Suprapubic skin (tissue), 4 donors: ENCODE data around the gene EDARADD. TPM values are rescaled to one million over a fixed set of nuclear protein-coding genes. Genes with fewer than 3 reads are reported as not detected.

Experiments used
- DNase-seq, 2 donors: peaks; one replicate each; pipeline ENCODE4 v3.0.0-alpha.2; 2019; ENCODE audit warnings: low spot score in 2 of 2
- H3K27ac ChIP-seq: fragments of 200-600 bp; sonication (generic); one replicate; pipeline ENCODE4 v1.5.1; 2019
- H3K27me3 ChIP-seq: fragments of 200-600 bp; sonication (generic); one replicate; pipeline ENCODE4 v1.5.1; 2019
- H3K36me3 ChIP-seq: fragments of 200-600 bp; sonication (generic); one replicate; pipeline ENCODE4 v1.5.1; 2019
- H3K4me1 ChIP-seq: fragments of 200-600 bp; sonication (generic); one replicate; pipeline ENCODE4 v1.5.1; 2019
- H3K4me3 ChIP-seq: fragments of 200-600 bp; sonication (generic); one replicate; pipeline ENCODE4 v1.5.1; 2019; ENCODE audit warnings: mild to moderate bottlenecking
- H3K9me3 ChIP-seq: fragments of 200-600 bp; sonication (generic); one replicate; pipeline ENCODE4 v1.5.1; 2019
- EP300 ChIP-seq: sonication (generic); formaldehyde crosslinking; IDR thresholded peaks from one replicate; pipeline ENCODE4 v1.6.1; 2017; ENCODE audit warnings: antibody characterized with exemption
- POLR2A ChIP-seq, 2 donors: fragments of 450-650 bp; IDR thresholded peaks; one replicate each; pipeline ENCODE4 v1.6.1; 2017; ENCODE audit warnings: antibody characterized with exemption in 2 of 2, mild to moderate bottlenecking in 2 of 2, moderate library complexity in 2 of 2
- POLR2AphosphoS5 ChIP-seq, 3 donors: sonication (generic); formaldehyde crosslinking; IDR thresholded peaks; one replicate each; pipeline ENCODE4 v1.6.1; 2017; ENCODE audit warnings: antibody characterized with exemption in 3 of 3
- WGBS: methylation state at CpG from one replicate; pipeline ENCODE4 v1.1.5; 2018; 5-methylcytosine and 5-hydroxymethylcytosine counted together
- total RNA-seq, 4 donors: library from RNA; depleted of rRNA; stranded (reverse); fragments of >200 nt; gene quantifications; one replicate each; pipeline ENCODE4 v1.1.0, GENCODE V29; 2016
- TF ChIP-seq, protein P1 (sequence below), 2 donors: fragments of 200-600 bp in 1 of 2; fragments of 450-650 bp in 1 of 2; sonication (generic) in 1 of 2; IDR thresholded peaks; one replicate each; pipeline ENCODE4 v1.5.1; 2016 to 2019; ENCODE audit warnings: antibody characterized with exemption in 2 of 2, mild to moderate bottlenecking in 1 of 2, moderate library complexity in 1 of 2

EDARADD gene
- total RNA-seq, 4 donors from 2014 or later, result 5.5 to 10.1 (median 7.6) TPM

DNA sequence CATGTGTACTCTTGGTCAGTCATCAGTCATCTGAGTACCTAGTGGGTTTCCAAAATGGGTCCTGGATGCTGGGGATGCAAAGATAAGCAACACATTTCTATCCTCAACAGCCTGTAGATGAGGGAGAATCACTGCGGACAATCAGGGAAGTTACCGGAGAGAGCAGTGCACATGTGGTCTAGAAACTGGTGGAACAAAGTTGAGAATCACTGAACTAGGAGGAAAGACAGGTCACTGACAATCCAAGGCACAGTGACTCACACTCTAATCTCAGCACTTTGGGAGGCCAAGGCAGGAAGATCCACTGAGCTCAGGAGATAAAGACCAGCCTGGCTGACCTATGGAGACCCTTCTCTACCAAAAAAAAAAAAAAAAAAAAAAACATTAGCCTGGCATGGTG lies 98.3 kb downstream of the EDARADD start:
- TF ChIP-seq EP300 (no peak), POLR2A (IDR thresholded peaks at IDR 0.05) (no peak), POLR2AphosphoS5 (IDR thresholded peaks at IDR 0.05) (no peak)
- TF ChIP-seq, protein P1, sequence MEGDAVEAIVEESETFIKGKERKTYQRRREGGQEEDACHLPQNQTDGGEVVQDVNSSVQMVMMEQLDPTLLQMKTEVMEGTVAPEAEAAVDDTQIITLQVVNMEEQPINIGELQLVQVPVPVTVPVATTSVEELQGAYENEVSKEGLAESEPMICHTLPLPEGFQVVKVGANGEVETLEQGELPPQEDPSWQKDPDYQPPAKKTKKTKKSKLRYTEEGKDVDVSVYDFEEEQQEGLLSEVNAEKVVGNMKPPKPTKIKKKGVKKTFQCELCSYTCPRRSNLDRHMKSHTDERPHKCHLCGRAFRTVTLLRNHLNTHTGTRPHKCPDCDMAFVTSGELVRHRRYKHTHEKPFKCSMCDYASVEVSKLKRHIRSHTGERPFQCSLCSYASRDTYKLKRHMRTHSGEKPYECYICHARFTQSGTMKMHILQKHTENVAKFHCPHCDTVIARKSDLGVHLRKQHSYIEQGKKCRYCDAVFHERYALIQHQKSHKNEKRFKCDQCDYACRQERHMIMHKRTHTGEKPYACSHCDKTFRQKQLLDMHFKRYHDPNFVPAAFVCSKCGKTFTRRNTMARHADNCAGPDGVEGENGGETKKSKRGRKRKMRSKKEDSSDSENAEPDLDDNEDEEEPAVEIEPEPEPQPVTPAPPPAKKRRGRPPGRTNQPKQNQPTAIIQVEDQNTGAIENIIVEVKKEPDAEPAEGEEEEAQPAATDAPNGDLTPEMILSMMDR (IDR thresholded peaks at IDR 0.05), result no peak
- no peak overlapping the region for H3K27ac ChIP-seq
- H3K36me3 ChIP-seq, result no peaks in the 10 kb centered on the region
- no peaks in the 10 kb centered on the region for H3K9me3 ChIP-seq
- no peak for DNase-seq
- H3K27me3 ChIP-seq, result no peaks in the 10 kb centered on the region
- H3K4me3 ChIP-seq, result no peak overlapping the region
- 100% methylated on average over 2 of the region's 2 CpGs for WGBS
- peaks cover 5% of the 10 kb centered on the region for H3K4me1 ChIP-seq

DNA sequence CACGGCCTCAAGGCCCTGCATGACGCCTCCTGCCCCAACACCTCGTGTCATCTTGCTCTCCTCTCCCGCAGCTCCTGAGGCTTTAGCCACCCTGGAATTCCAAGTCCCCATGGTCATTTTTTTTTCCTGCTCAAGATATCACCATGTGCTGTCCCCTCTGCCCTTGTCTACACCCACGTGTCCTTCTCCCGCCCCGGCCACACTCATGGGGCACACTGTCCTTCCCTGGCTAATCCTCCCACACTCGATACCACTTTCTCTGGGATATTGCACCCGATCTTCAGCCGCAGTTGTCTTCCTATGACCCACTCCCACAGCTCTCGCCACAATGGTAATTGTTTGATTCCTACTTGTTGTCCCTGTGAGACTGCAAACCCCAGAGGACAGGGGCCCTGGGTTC lies 100.0 kb downstream of the EDARADD start:
- Histone ChIP-seq H3K9me3 (no peaks in the 10 kb centered on the region), H3K36me3 (no peaks in the 10 kb centered on the region), H3K4me1 (peaks cover 5% of the 10 kb centered on the region), H3K4me3 (no peak overlapping the region), H3K27me3 (no peaks in the 10 kb centered on the region), H3K27ac (no peak overlapping the region)
- TF ChIP-seq, protein P1 (IDR thresholded peaks at IDR 0.05), result no peak
- TF ChIP-seq POLR2A (IDR thresholded peaks at IDR 0.05), result no peak
- no peak for TF ChIP-seq POLR2AphosphoS5 (IDR thresholded peaks at IDR 0.05)
- TF ChIP-seq EP300, result no peak
- no peak for DNase-seq
- WGBS, result 88% methylated on average over 11 of the region's 11 CpGs

DNA sequence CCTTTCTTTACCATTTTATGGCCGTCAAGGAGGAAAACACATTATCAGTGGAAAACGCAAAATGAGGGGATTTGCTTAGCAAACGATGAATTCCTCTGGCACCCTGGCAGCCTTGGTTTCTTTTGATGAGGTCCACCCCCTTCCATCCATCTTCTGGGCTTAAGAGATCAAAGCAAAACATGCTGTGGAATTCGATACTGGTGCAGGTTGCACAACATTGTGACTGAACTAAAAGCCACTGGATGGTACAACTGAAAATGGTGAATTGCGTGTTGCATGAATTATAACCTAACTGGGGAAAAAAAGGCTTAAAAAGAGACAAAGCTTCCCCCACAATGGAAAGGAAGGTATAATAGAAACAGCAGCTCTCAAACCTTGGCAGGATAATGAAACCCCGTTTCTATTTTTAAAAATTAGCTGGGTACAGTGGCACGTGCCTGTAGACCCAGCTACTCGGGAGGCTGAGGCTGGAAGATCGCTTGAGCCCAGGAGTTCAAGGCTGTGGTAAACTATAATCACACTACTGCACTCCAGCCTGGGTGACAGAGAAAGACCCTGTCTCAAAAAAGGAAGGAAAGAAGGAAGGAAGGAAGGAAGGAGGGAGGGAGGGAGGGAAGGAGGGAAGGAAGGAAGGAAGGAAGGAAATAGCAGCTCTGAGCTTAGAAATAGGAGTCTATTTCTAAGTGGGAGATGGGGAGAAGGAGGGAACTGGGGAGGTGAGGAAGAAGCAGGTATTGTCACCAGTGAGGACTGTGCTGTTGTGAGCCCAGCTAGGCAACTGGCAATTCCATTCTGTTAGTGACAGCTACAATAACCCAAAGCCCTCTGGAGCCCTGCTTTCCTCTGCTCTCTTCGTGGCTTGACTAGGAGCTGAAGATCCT lies 100.7 kb downstream of the EDARADD start:
- no peak for DNase-seq
- H3K36me3 ChIP-seq, result no peaks in the 10 kb centered on the region
- 36% methylated on average over 10 of the region's 10 CpGs for WGBS
- no peak overlapping the region for H3K4me3 ChIP-seq
- H3K27ac ChIP-seq, result no peak overlapping the region
- no peak for TF ChIP-seq POLR2AphosphoS5 (IDR thresholded peaks at IDR 0.05)
- TF ChIP-seq, protein P1 (IDR thresholded peaks at IDR 0.05), result no peak
- TF ChIP-seq POLR2A (IDR thresholded peaks at IDR 0.05), result no peak
- no peak for TF ChIP-seq EP300
- H3K9me3 ChIP-seq, result no peaks in the 10 kb centered on the region
- no peaks in the 10 kb centered on the region for H3K27me3 ChIP-seq
- peaks cover 5% of the 10 kb centered on the region for H3K4me1 ChIP-seq

DNA sequence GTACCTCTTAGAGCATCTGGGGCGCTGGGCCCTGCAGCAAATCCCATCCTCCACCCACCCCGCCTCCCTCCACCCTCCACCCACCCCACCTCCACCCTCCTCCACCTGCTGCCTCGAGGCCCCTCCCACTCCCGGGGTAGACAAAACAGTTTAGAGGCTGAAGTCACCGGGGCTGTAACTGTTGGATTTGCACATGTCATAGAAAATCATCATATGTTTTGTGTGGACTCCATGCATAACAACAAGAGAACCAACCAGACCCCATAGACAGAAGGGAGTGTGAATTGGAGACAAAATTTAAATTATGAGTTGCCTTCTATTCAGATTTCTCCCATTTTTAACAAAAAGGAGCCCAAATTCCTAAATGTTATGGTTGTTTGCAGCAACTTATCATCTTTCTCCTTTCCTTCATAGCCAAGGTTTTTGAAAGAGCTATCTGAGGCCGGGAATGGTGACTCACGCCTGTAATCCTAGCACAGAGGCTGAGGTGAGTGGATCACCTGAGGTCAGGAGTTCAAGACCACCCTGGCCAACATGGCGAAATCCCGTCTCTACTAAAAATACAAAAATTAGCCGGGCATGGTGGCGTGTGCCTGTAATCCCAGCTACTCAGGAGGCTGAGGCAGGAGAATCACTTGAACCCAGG lies 101.5 kb downstream of the EDARADD start:
- no peaks in the 10 kb centered on the region for H3K27me3 ChIP-seq
- TF ChIP-seq POLR2A (IDR thresholded peaks at IDR 0.05) (no peak), POLR2AphosphoS5 (IDR thresholded peaks at IDR 0.05) (no peak), EP300 (no peak)
- TF ChIP-seq, protein P1 (IDR thresholded peaks at IDR 0.05), result no peak
- no peak overlapping the region for H3K4me3 ChIP-seq
- H3K27ac ChIP-seq, result no peak overlapping the region
- WGBS, result 61% methylated on average over 11 of the region's 11 CpGs
- DNase-seq, result no peak
- H3K4me1 ChIP-seq, result no peaks in the 10 kb centered on the region
- H3K36me3 ChIP-seq, result no peaks in the 10 kb centered on the region
- no peaks in the 10 kb centered on the region for H3K9me3 ChIP-seq

DNA sequence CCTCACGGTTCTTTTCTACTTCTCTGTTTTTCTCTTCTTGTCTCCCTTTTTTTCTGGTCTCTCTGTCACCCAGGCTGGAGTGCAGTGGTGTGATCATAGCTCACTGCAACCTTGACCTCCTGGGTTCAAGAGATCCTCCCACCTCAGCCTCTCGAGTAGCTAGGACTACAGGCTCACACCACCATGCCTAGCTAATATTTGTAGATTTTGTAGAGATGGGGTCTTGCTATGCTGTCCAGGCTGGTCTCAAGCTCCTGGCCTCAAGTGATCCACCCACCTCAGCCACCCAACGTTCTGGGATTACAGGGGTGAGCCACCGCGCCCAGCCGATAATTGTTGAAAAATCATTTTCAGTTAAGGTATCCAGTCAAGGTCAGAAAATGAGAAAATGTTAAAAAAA lies 103.8 kb downstream of the EDARADD start:
- Histone ChIP-seq H3K27ac (no peak overlapping the region), H3K4me1 (peaks cover 4% of the 10 kb centered on the region), H3K27me3 (no peaks in the 10 kb centered on the region), H3K9me3 (no peaks in the 10 kb centered on the region), H3K4me3 (no peak overlapping the region), H3K36me3 (no peaks in the 10 kb centered on the region)
- no peak for TF ChIP-seq POLR2AphosphoS5 (IDR thresholded peaks at IDR 0.05)
- TF ChIP-seq EP300, result no peak
- TF ChIP-seq POLR2A (IDR thresholded peaks at IDR 0.05), result no peak
- TF ChIP-seq, protein P1 (IDR thresholded peaks at IDR 0.05), result no peak
- WGBS, result 67% methylated on average over 6 of the region's 6 CpGs
- DNase-seq, result no peak
